Measurements from ENCODE around the gene TRIM44.
"Not testable (repeated sequence)": the region's sequence is repeated elsewhere in the genome, so short reads cannot be mapped to it uniquely, and the experiment has no call there.

Gene TRIM44

GRCh38 chr11:35711173-35711910 lies 48.8 kb downstream of the TRIM44 start:
- no peak overlapping the region for H3K27ac ChIP-seq
- ChIA-PET POLR2A (ENCODE audit: low non-redundant PET) (no interaction called here), CTCF (interaction anchor here (0.7 kb wide), 1 partner anchor 134 kb away, joined by 7 read pairs; no protein-coding TSS in a partner anchor)
- DNase-seq (ENCODE audit: low spot score): no peak
- TF ChIP-seq, protein P1, sequence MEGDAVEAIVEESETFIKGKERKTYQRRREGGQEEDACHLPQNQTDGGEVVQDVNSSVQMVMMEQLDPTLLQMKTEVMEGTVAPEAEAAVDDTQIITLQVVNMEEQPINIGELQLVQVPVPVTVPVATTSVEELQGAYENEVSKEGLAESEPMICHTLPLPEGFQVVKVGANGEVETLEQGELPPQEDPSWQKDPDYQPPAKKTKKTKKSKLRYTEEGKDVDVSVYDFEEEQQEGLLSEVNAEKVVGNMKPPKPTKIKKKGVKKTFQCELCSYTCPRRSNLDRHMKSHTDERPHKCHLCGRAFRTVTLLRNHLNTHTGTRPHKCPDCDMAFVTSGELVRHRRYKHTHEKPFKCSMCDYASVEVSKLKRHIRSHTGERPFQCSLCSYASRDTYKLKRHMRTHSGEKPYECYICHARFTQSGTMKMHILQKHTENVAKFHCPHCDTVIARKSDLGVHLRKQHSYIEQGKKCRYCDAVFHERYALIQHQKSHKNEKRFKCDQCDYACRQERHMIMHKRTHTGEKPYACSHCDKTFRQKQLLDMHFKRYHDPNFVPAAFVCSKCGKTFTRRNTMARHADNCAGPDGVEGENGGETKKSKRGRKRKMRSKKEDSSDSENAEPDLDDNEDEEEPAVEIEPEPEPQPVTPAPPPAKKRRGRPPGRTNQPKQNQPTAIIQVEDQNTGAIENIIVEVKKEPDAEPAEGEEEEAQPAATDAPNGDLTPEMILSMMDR (conservative IDR thresholded peaks at IDR 0.05; ENCODE audit: low read depth): no peak

- H3K27ac ChIP-seq: no peak overlapping the region
- TF ChIP-seq, protein P1 (conservative IDR thresholded peaks at IDR 0.05; ENCODE audit: low read depth): no peak
- ChIA-PET CTCF (no interaction called here), POLR2A (ENCODE audit: low non-redundant PET) (no interaction called here)
- DNase-seq (ENCODE audit: low spot score): no peak
Measured at GRCh38 chr11:35711924-35712323, 49.3 kb downstream of the TRIM44 start.

GRCh38 chr11:35712533-35712932 lies 50.0 kb downstream of the TRIM44 start:
- no peak overlapping the region for H3K27ac ChIP-seq
- ChIA-PET CTCF (no interaction called here), POLR2A (ENCODE audit: low non-redundant PET) (no interaction called here)
- TF ChIP-seq, protein P1 (conservative IDR thresholded peaks at IDR 0.05; ENCODE audit: low read depth): no peak
- DNase-seq (ENCODE audit: low spot score): no peak

- ChIA-PET POLR2A (ENCODE audit: low non-redundant PET) (no interaction called here), CTCF (no interaction called here)
- no peak for DNase-seq (ENCODE audit: low spot score)
- H3K27ac ChIP-seq: no peak overlapping the region
- TF ChIP-seq, protein P1 (conservative IDR thresholded peaks at IDR 0.05; ENCODE audit: low read depth): no peak
Measured at GRCh38 chr11:35714882-35715627, 52.5 kb downstream of the TRIM44 start.

DNA sequence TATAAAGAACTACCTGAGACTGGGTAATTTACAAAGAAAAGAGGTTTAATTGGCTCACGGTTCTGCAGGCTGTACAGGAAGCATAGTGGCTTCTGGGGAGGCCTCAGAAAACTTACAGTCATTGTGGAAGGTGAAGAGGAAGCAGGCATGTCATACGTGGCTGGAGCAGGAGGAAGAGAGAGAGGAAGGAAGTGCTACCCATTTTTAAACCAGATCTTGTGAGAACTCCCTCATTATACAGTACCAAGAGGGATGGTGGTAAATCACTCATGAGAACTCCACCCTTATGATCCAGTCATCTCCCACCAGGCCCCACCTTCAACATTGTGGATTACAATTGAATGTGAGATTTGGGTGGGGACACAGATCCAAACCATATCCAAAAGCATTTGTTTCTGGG lies 53.1 kb downstream of the TRIM44 start:
- H3K27ac ChIP-seq; DNase-seq (ENCODE audit: low spot score); POLR2A ChIA-PET (ENCODE audit: low non-redundant PET): not testable (repeated sequence)
- CTCF ChIA-PET: interaction anchor here (0.6 kb wide), 1 partner anchor 1334 kb away, joined by 4 read pairs; no protein-coding TSS in a partner anchor

GRCh38 chr11:35717043-35717442 lies 54.5 kb downstream of the TRIM44 start:
- CTCF ChIA-PET: no interaction called here
- no peak for DNase-seq (ENCODE audit: low spot score)
- TF ChIP-seq, protein P1 (conservative IDR thresholded peaks at IDR 0.05; ENCODE audit: low read depth): no peak

GRCh38 chr11:35717520-35717919 lies 54.9 kb downstream of the TRIM44 start:
- H3K27ac ChIP-seq: no peak overlapping the region
- ChIA-PET POLR2A (ENCODE audit: low non-redundant PET) (no interaction called here), CTCF (no interaction called here)
- TF ChIP-seq, protein P1 (conservative IDR thresholded peaks at IDR 0.05; ENCODE audit: low read depth): no peak
- no peak for DNase-seq (ENCODE audit: low spot score)

More at GRCh38 chr11:35717043-35717442, 54.5 kb downstream of the TRIM44 start:
- H3K27ac ChIP-seq: no peak overlapping the region
- POLR2A ChIA-PET (ENCODE audit: low non-redundant PET): no interaction called here

Measured in RWPE1 (cell line).